Suprapubic skin (tissue), 4 donors: Measurements from ENCODE around the gene AFF4.

Source experiments
- POLR2A ChIP-seq, 2 donors: fragments of 450-650 bp; IDR thresholded peaks; one replicate each; pipeline ENCODE4 v1.6.1; 2017; ENCODE audit warnings: antibody characterized with exemption in 2 of 2, mild to moderate bottlenecking in 2 of 2, moderate library complexity in 2 of 2
- POLR2AphosphoS5 ChIP-seq, 3 donors: sonication (generic); formaldehyde crosslinking; IDR thresholded peaks; one replicate each; pipeline ENCODE4 v1.6.1; 2017; ENCODE audit warnings: antibody characterized with exemption in 3 of 3
- TF ChIP-seq, protein P1 (sequence below), 2 donors: fragments of 200-600 bp in 1 of 2; fragments of 450-650 bp in 1 of 2; sonication (generic) in 1 of 2; IDR thresholded peaks; one replicate each; pipeline ENCODE4 v1.5.1; 2016 to 2019; ENCODE audit warnings: antibody characterized with exemption in 2 of 2, mild to moderate bottlenecking in 1 of 2, moderate library complexity in 1 of 2

DNA sequence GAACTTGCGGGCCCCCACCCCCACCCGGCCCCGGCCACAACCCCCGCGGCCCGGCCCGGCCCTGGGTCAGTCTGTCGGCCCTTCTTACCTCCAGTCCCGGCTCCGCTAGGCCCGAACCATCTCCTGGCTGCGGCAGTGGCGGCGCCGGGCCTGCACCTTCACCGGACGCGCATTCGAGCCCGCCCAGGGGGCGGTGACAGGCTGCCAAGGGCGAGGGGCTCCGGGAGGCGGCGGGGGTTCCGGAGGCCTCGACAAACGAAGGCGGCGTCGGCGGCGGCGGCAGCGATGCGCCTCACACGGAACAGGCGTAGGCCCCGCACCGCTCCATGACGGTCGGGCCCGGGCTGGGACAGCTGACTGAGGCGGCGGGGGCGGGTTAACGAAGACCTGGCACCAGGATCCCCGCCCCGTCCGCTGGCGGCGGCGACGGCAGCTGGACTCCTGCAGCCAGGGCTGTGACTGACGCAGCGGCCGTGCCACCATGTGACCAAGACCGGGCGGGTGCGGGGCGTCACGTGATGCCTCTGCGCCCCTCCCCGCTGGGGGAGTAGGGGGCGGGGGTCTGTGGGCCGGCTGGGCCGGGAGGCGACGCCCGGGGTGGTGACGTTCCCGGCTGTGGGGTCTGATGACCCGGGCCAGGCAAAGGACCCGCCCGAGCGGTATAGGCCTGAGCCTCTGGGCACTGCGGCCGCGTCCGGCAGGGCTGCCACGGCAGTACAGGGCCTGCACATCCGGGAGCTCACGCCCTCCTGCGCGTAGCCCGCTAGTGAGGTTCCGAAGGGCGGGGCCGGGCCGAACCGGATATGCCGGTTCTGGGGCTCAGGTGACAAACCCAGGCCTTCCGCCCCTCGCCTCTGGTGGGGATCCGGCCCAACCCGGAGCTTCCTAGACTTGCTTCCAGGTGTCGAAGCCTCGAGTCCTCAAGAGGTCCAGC, at the start of gene AFF4:
- TF ChIP-seq POLR2A (IDR thresholded peaks at IDR 0.05) (peak; percentile 61 to 97), POLR2AphosphoS5 (IDR thresholded peaks at IDR 0.05) (peak; percentile 58 to 85 (median 84))
- TF ChIP-seq, protein P1, sequence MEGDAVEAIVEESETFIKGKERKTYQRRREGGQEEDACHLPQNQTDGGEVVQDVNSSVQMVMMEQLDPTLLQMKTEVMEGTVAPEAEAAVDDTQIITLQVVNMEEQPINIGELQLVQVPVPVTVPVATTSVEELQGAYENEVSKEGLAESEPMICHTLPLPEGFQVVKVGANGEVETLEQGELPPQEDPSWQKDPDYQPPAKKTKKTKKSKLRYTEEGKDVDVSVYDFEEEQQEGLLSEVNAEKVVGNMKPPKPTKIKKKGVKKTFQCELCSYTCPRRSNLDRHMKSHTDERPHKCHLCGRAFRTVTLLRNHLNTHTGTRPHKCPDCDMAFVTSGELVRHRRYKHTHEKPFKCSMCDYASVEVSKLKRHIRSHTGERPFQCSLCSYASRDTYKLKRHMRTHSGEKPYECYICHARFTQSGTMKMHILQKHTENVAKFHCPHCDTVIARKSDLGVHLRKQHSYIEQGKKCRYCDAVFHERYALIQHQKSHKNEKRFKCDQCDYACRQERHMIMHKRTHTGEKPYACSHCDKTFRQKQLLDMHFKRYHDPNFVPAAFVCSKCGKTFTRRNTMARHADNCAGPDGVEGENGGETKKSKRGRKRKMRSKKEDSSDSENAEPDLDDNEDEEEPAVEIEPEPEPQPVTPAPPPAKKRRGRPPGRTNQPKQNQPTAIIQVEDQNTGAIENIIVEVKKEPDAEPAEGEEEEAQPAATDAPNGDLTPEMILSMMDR (IDR thresholded peaks at IDR 0.05) = no peak
